LNCaP clone FGC (cell line): ENCODE data around the gene GALP.

Experiments
- DNase-seq: peaks from one replicate; pipeline ENCODE4 v3.0.0-alpha.2; 2011; ENCODE audit warnings: low read depth
- H3K4me3 ChIP-seq: 2 replicates; pipeline ENCODE4 v1.5.1; 2011; ENCODE audit warnings: mild to moderate bottlenecking, low read depth, low read length, control low read depth
- TF ChIP-seq, protein P1 (sequence below): IDR thresholded peaks from 2 replicates; pipeline ENCODE4 v1.5.1; 2012; ENCODE audit warnings: mild to moderate bottlenecking; ENCODE audit not compliant: control insufficient read depth, insufficient read depth; ENCODE audit errors: extremely low read depth

GALP gene

GRCh38 chr19:56156768-56157167 is 19.0 kb upstream of the GALP start:
- TF ChIP-seq, protein P1, sequence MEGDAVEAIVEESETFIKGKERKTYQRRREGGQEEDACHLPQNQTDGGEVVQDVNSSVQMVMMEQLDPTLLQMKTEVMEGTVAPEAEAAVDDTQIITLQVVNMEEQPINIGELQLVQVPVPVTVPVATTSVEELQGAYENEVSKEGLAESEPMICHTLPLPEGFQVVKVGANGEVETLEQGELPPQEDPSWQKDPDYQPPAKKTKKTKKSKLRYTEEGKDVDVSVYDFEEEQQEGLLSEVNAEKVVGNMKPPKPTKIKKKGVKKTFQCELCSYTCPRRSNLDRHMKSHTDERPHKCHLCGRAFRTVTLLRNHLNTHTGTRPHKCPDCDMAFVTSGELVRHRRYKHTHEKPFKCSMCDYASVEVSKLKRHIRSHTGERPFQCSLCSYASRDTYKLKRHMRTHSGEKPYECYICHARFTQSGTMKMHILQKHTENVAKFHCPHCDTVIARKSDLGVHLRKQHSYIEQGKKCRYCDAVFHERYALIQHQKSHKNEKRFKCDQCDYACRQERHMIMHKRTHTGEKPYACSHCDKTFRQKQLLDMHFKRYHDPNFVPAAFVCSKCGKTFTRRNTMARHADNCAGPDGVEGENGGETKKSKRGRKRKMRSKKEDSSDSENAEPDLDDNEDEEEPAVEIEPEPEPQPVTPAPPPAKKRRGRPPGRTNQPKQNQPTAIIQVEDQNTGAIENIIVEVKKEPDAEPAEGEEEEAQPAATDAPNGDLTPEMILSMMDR, result no peak
- DNase-seq, result no peak

GRCh38 chr19:56158170-56158757 is 17.5 kb upstream of the GALP start:
- no peak overlapping the region for H3K4me3 ChIP-seq
- TF ChIP-seq, protein P1, result no peak
- no peak for DNase-seq

More at GRCh38 chr19:56156768-56157167, 19.0 kb upstream of the GALP start:
- H3K4me3 ChIP-seq, result no peak overlapping the region

DNA sequence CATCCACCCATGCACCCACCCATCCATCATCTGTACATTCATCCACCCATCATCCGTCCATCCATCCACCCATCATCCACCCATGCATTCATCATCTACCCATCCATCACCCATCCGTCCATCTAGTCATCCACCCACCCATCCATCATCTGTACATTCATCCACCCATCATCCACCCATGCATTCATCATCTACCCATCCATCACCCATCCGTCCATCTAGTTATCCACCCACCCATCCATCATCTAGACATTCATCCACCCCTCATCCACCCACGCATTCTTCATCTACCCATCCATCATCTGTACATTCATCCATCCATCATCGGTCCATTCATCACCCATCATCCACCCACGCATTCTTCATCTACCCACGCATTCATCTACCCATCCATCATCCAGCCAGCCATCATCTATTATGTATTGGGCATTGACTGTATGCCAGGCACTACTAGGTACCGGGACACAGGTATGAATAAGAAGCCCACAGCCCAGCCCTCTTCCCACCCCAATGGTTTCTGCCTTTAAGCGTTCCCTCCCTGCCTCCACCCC is 16.7 kb upstream of the GALP start:
- DNase-seq, result no peak
- TF ChIP-seq, protein P1, result no peak

GRCh38 chr19:56159622-56160271 is 16.1 kb upstream of the GALP start:
- TF ChIP-seq, protein P1, result no peak

More for the DNA sequence above, 16.7 kb upstream of the GALP start:
- H3K4me3 ChIP-seq, result no peak overlapping the region

GRCh38 chr19:56161534-56161933 is 14.3 kb upstream of the GALP start:
- no peak overlapping the region for H3K4me3 ChIP-seq
- DNase-seq, result no peak
- TF ChIP-seq, protein P1, result no peak

More at GRCh38 chr19:56159622-56160271, 16.1 kb upstream of the GALP start:
- no peak overlapping the region for H3K4me3 ChIP-seq
- no peak for DNase-seq

DNA sequence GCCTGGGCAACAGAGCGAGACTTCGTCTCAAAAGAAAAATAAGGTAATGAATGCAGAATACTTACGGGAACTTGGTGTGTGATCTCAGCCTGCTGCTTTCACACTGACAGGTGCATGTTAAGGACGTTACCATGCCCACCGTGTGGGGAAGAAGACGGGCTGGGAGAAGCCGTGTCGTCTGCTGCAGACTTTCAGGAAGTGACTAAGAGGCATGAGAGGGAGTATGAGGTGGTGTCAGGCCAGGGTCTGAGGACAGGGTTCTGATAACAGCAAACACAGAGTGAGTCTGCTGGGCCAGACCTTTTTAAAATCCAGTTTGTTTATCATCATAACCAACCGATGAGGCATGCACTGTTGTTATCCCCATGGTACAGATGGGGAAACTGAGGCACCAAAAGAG is 13.6 kb upstream of the GALP start:
- no peak overlapping the region for H3K4me3 ChIP-seq
- TF ChIP-seq, protein P1, result no peak
- DNase-seq, result no peak
